ENCODE data around the gene TRAPPC12.
"Not testable (repeated sequence)": the region's sequence is repeated elsewhere in the genome, so short reads cannot be mapped to it uniquely, and the experiment has no call there.

Gene TRAPPC12

GRCh38 chr2:3451169-3451568 is 71.7 kb downstream of the TRAPPC12 start:
- DNase-seq (ENCODE audit: low read depth), result no peak
- H3K4me3 ChIP-seq (ENCODE audit: low read depth, low read length), result no peak overlapping the region
- no peak for TF ChIP-seq CTCF (IDR thresholded peaks at IDR 0.05; ENCODE audit: control insufficient read depth, extremely low read depth, insufficient read depth)

- DNase-seq (ENCODE audit: low read depth), result no peak
- H3K4me3 ChIP-seq (ENCODE audit: low read depth, low read length), result no peak overlapping the region
- TF ChIP-seq CTCF (IDR thresholded peaks at IDR 0.05; ENCODE audit: control insufficient read depth, extremely low read depth, insufficient read depth), result no peak
These were observed 72.6 kb downstream of the TRAPPC12 start for GRCh38 chr2:3451926-3452671.

- TF ChIP-seq CTCF (IDR thresholded peaks at IDR 0.05; ENCODE audit: control insufficient read depth, extremely low read depth, insufficient read depth), result no peak
- H3K4me3 ChIP-seq (ENCODE audit: low read depth, low read length), result no peak overlapping the region
- DNase-seq (ENCODE audit: low read depth), result no peak
These were observed 73.9 kb downstream of the TRAPPC12 start for GRCh38 chr2:3453190-3453999.

- not testable (repeated sequence) for DNase-seq (ENCODE audit: low read depth); H3K4me3 ChIP-seq (ENCODE audit: low read depth, low read length)
These were observed 74.5 kb downstream of the TRAPPC12 start for GRCh38 chr2:3454005-3454404.

GRCh38 chr2:3454802-3455201 is 75.3 kb downstream of the TRAPPC12 start:
- TF ChIP-seq CTCF (IDR thresholded peaks at IDR 0.05; ENCODE audit: control insufficient read depth, extremely low read depth, insufficient read depth), result no peak
- no peak for DNase-seq (ENCODE audit: low read depth)
- no peak overlapping the region for H3K4me3 ChIP-seq (ENCODE audit: low read depth, low read length)

GRCh38 chr2:3456125-3456524 is 76.6 kb downstream of the TRAPPC12 start:
- no peak for TF ChIP-seq CTCF (IDR thresholded peaks at IDR 0.05; ENCODE audit: control insufficient read depth, extremely low read depth, insufficient read depth)

GRCh38 chr2:3457524-3458395 is 78.3 kb downstream of the TRAPPC12 start:
- H3K4me3 ChIP-seq (ENCODE audit: low read depth, low read length), result no peak overlapping the region
- TF ChIP-seq CTCF (IDR thresholded peaks at IDR 0.05; ENCODE audit: control insufficient read depth, extremely low read depth, insufficient read depth), result no peak
- no peak for DNase-seq (ENCODE audit: low read depth)

More at GRCh38 chr2:3456125-3456524, 76.6 kb downstream of the TRAPPC12 start:
- DNase-seq (ENCODE audit: low read depth), result no peak
- no peak overlapping the region for H3K4me3 ChIP-seq (ENCODE audit: low read depth, low read length)
